ENCODE measurements around the gene PPFIA4.

Gene PPFIA4

GRCh38 chr1:203040513-203041275 is 14.4 kb downstream of the PPFIA4 start:
- no peaks in the 10 kb centered on the region for H3K27me3 ChIP-seq (replicated peaks; ENCODE audit: control insufficient read depth, insufficient read depth, low read length)
- no peak for DNase-seq (ENCODE audit: extremely low read depth, insufficient read length)
- no peak overlapping the region for H3K4me3 ChIP-seq (replicated peaks; ENCODE audit: low read depth, low read length)
- H3K36me3 ChIP-seq (ENCODE audit: control insufficient read depth, insufficient read depth, low read length) = no peaks in the 10 kb centered on the region; the same call in 1 of the 2 replicates
- TF ChIP-seq, protein P1, sequence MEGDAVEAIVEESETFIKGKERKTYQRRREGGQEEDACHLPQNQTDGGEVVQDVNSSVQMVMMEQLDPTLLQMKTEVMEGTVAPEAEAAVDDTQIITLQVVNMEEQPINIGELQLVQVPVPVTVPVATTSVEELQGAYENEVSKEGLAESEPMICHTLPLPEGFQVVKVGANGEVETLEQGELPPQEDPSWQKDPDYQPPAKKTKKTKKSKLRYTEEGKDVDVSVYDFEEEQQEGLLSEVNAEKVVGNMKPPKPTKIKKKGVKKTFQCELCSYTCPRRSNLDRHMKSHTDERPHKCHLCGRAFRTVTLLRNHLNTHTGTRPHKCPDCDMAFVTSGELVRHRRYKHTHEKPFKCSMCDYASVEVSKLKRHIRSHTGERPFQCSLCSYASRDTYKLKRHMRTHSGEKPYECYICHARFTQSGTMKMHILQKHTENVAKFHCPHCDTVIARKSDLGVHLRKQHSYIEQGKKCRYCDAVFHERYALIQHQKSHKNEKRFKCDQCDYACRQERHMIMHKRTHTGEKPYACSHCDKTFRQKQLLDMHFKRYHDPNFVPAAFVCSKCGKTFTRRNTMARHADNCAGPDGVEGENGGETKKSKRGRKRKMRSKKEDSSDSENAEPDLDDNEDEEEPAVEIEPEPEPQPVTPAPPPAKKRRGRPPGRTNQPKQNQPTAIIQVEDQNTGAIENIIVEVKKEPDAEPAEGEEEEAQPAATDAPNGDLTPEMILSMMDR (IDR thresholded peaks at IDR 0.05; ENCODE audit: insufficient read depth, low read length, poor library complexity, severe bottlenecking) = no peak

DNA sequence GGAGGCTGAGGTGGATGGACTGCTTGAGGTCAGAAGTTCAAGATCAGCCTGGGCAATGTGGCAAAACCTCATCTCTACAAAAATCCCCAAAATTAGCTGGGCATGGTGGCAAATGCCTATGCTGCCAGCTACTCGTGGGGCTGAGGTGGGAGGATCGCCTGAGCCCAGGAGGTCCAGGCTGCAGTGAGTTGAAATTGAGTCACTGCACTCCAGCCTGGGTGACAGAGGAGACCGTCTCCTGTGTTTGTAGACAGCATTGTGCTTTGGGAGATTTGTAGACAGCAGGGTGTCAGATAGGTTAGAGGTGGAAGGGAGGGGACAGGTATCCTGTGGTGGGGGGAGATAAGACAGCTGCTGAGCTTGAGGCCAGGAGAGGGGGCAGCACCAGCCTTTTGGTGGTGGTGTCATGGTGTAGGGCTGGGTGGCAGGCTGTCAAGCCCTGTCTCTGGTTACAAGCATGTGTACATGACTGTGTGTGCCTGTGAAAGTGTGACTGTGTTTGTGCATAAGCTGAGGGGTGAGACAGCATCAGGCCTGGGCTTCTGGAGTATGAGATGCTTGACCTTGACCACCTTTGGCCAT is 15.2 kb downstream of the PPFIA4 start:
- TF ChIP-seq, protein P1 (IDR thresholded peaks at IDR 0.05; ENCODE audit: insufficient read depth, low read length, poor library complexity, severe bottlenecking) = no peak
- Histone ChIP-seq H3K36me3 (ENCODE audit: control insufficient read depth, insufficient read depth, low read length) (no peaks in the 10 kb centered on the region; the same call in 1 of the 2 replicates), H3K27me3 (replicated peaks; ENCODE audit: control insufficient read depth, insufficient read depth, low read length) (no peaks in the 10 kb centered on the region), H3K4me3 (replicated peaks; ENCODE audit: low read depth, low read length) (no peak overlapping the region)
- no peak for DNase-seq (ENCODE audit: extremely low read depth, insufficient read length)

- Histone ChIP-seq H3K27me3 (replicated peaks; ENCODE audit: control insufficient read depth, insufficient read depth, low read length) (no peaks in the 10 kb centered on the region; the same call in 1 of the 2 replicates), H3K36me3 (ENCODE audit: control insufficient read depth, insufficient read depth, low read length) (no peaks in the 10 kb centered on the region), H3K4me3 (replicated peaks; ENCODE audit: low read depth, low read length) (no peak overlapping the region)
- TF ChIP-seq, protein P1 (IDR thresholded peaks at IDR 0.05; ENCODE audit: insufficient read depth, low read length, poor library complexity, severe bottlenecking) = no peak
- DNase-seq (ENCODE audit: extremely low read depth, insufficient read length) = no peak
Measured at GRCh38 chr1:203043830-203044545, 17.7 kb downstream of the PPFIA4 start.

DNA sequence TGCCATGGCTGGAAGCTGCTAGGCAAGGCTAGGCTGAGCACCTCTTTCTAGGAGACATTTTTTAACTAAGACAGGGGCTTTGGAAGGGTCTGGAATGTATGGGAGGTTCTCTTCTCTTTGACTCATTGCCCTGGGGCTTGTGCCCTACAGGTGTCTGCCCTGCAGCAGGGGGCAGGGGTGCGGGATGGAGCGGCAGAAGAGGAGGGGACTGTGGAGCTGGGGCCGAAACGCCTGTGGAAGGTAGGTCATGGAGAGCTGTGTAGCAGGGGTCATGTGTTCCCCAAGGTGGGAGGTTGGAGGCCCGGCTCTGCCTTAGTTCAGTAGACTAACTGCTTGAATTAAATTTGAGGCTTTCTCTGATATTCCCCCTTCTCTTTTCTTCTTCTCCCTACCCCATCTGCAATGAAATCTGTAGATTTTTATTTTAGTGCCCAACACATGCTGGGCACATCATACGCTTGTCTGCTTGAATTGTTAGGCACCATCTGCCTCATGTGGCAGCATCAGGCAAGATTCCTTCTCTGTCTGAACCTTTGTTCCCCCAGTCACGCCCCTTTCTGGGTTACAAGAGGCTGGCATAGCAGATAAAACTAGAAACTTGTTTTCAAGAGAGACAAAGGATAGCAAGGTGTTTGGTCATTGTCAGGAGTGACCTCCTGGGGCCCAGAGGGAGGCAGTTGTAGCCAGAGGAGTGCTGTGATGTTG is 18.4 kb downstream of the PPFIA4 start:
- no peak for DNase-seq (ENCODE audit: extremely low read depth, insufficient read length)
- H3K4me3 ChIP-seq (replicated peaks; ENCODE audit: low read depth, low read length) = no peak overlapping the region
- TF ChIP-seq, protein P1 (IDR thresholded peaks at IDR 0.05; ENCODE audit: insufficient read depth, low read length, poor library complexity, severe bottlenecking) = no peak
- no peaks in the 10 kb centered on the region for H3K36me3 ChIP-seq (ENCODE audit: control insufficient read depth, insufficient read depth, low read length)
- no peaks in the 10 kb centered on the region; the same call in 1 of the 2 replicates for H3K27me3 ChIP-seq (replicated peaks; ENCODE audit: control insufficient read depth, insufficient read depth, low read length)

GRCh38 chr1:203045336-203045735 is 19.0 kb downstream of the PPFIA4 start:
- H3K36me3 ChIP-seq (ENCODE audit: control insufficient read depth, insufficient read depth, low read length) = no peaks in the 10 kb centered on the region
- no peak overlapping the region for H3K4me3 ChIP-seq (replicated peaks; ENCODE audit: low read depth, low read length)
- no peaks in the 10 kb centered on the region; the same call in 1 of the 2 replicates for H3K27me3 ChIP-seq (replicated peaks; ENCODE audit: control insufficient read depth, insufficient read depth, low read length)
- TF ChIP-seq, protein P1 (IDR thresholded peaks at IDR 0.05; ENCODE audit: insufficient read depth, low read length, poor library complexity, severe bottlenecking) = no peak
- DNase-seq (ENCODE audit: extremely low read depth, insufficient read length) = no peak
